ENCODE data around the gene UFD1. TPM values are rescaled to one million over a fixed set of nuclear protein-coding genes. Genes with fewer than 3 reads are reported as not detected.

The UFD1 gene
- total RNA-seq, 1 donor = 44.9 TPM

- no peak overlapping the region for H3K4me3 ChIP-seq (ENCODE audit: low read depth, low read length)
- no peak for TF ChIP-seq CTCF (IDR thresholded peaks at IDR 0.05; ENCODE audit: insufficient read depth, low read depth, low read length)
- DNase-seq (ENCODE audit: low read depth) = no peak
Measured at GRCh38 chr22:19525116-19525660, 46.2 kb upstream of the UFD1 start.

GRCh38 chr22:19524170-19525115 lies 45.5 kb upstream of the UFD1 start, which contains the start of gene CLDN5:
Gene CLDN5 (minus strand): TSS chr22:19524410. CDS start chr22:19524255, 155 bp downstream.
- no peak for TF ChIP-seq CTCF (IDR thresholded peaks at IDR 0.05; ENCODE audit: insufficient read depth, low read depth, low read length)
- DNase-seq (ENCODE audit: low read depth) = peak; percentile 24
- peak within 1 kb of the TSS; percentile 50 for H3K4me3 ChIP-seq (ENCODE audit: low read depth, low read length)

- peak overlapping the region; percentile 50 for H3K4me3 ChIP-seq (ENCODE audit: low read depth, low read length)
- no peak for TF ChIP-seq CTCF (IDR thresholded peaks at IDR 0.05; ENCODE audit: insufficient read depth, low read depth, low read length)
- peak; percentile 49 for DNase-seq (ENCODE audit: low read depth)
Measured at GRCh38 chr22:19523240-19524169, 44.5 kb upstream of the UFD1 start.

GRCh38 chr22:19522881-19523239 lies 43.9 kb upstream of the UFD1 start:
- TF ChIP-seq CTCF (IDR thresholded peaks at IDR 0.05; ENCODE audit: insufficient read depth, low read depth, low read length) = no peak
- H3K4me3 ChIP-seq (ENCODE audit: low read depth, low read length) = peak overlapping the region; percentile 50
- DNase-seq (ENCODE audit: low read depth) = no peak

- no peak overlapping the region for H3K4me3 ChIP-seq (ENCODE audit: low read depth, low read length)
- DNase-seq (ENCODE audit: low read depth) = no peak
- no peak for TF ChIP-seq CTCF (IDR thresholded peaks at IDR 0.05; ENCODE audit: insufficient read depth, low read depth, low read length)
Measured at GRCh38 chr22:19522190-19522880, 43.3 kb upstream of the UFD1 start.
